Measurements from ENCODE around the gene THUMPD2.
"Not testable (repeated sequence)": the region's sequence is repeated elsewhere in the genome, so short reads cannot be mapped to it uniquely, and the experiment has no call there.

Gene THUMPD2, protein sequence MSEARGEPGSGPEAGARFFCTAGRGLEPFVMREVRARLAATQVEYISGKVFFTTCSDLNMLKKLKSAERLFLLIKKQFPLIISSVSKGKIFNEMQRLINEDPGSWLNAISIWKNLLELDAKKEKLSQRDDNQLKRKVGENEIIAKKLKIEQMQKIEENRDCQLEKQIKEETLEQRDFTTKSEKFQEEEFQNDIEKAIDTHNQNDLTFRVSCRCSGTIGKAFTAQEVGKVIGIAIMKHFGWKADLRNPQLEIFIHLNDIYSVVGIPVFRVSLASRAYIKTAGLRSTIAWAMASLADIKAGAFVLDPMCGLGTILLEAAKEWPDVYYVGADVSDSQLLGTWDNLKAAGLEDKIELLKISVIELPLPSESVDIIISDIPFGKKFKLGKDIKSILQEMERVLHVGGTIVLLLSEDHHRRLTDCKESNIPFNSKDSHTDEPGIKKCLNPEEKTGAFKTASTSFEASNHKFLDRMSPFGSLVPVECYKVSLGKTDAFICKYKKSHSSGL

GRCh38 chr2:39778775-39779340 is at the start of gene THUMPD2:
Gene THUMPD2, minus strand, starts transcription at chr2:39779258. Its CDS starts 19 bp downstream, at chr2:39779239.
- DNase-seq, result peak; percentile 84

DNA sequence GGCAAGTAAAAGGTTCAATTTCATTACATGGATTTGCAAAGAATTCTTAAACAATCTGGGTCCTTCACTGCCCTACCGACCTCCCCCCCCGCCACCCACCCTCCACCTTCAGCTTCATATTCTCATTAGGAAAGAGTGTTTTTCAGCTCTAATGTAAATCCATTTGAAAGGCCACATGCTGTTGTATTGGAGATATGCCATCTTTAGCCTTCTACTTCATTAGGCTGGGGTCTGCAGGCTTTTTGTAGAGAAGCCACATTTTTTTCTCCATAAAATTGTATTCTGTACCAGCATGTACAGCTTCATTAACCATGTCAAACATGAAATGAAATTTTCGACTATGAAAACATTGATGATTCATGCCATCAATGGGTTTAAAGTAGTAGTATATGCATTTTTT is 42.8 kb upstream of the THUMPD2 start:
- no peak for DNase-seq

DNA sequence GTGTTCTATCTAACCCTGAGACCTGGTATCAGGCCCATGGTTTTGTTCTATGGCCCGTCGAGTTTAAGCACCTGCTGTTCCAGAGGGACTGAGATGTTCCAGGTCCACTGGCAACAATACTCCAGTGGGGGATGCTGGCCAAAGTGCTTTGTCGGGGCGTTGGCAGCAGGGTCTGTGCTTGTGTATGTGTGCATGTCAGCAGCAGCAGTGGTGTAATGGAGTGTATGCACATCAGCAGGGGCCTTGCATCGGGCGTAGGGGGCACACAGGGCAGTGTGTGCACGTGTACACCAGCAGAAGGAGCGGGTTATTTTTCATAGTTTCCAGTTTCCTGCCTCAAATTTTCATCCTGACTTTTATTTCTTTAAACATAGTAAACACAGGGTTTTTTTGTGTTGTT is 37.8 kb upstream of the THUMPD2 start:
- DNase-seq, result no peak

GRCh38 chr2:39816428-39816827 is 37.4 kb upstream of the THUMPD2 start:
- no peak for DNase-seq

GRCh38 chr2:39805936-39806608 is 27.0 kb upstream of the THUMPD2 start:
- no peak for DNase-seq

- DNase-seq, result no peak
These were observed 24.8 kb upstream of the THUMPD2 start for GRCh38 chr2:39803839-39804238.

- DNase-seq, result no peak
These were observed 21.7 kb upstream of the THUMPD2 start for GRCh38 chr2:39800752-39801151.

- no peak for DNase-seq
These were observed 17.1 kb upstream of the THUMPD2 start for GRCh38 chr2:39796134-39796533.

- DNase-seq, result not testable (repeated sequence)
These were observed 11.3 kb upstream of the THUMPD2 start for GRCh38 chr2:39790216-39790818.

GRCh38 chr2:39787950-39788349 is 8.9 kb upstream of the THUMPD2 start:
- no peak for DNase-seq

DNA sequence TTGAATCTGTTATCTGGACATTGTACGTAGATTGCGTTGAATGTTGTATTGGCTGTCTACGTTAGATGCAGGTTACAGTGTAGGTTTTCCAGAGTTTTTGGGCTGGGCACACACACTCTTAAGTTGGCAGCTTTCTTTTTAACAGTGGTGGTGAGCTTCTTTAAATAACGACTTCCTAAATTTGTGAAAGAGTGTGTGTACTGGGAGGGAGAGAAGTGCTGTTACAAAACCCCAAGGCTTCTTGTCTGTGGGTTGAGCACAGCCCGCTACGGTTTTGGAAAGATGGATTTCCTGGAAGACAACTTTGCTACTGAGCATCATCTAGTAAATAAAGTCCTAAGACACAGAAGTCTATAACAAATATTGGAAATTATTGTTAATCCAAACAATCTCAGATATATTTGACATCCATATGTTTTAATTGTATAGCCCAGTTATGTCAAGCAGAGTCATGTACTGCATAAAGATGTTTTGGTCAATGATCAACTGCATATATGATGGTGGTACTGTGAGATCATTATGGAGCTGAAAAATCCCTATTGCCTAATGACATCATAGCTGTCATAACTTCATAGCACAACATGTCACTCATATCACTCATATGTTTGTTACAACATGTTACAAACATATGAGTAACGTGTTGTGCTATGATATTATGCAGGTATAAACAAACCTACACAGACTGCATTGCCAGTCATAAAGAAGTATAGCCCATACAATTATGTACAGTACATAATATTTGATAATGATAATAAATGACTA is 7.9 kb upstream of the THUMPD2 start:
- no peak for DNase-seq

GRCh38 chr2:39782591-39782990 is 3.5 kb upstream of the THUMPD2 start:
- no peak for DNase-seq

DNA sequence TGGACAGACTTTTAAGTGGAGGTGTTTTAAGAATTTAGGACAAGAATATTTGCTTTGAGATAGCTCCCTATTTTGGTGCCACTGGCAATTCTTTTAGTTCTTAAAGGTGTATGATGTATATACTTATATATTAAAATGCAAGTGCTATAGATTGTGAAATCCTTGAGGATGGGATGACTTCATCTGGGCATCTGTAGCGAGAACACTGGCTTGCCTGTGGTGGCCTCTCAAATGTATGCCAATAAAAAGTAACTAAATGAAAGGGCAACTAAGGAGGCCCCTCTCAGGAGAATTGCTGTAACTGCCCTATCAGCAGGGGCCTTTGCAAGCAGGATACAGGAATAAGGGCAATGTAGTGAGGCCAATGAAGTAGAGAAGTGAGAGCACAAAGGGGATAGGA is 2.6 kb upstream of the THUMPD2 start:
- no peak for DNase-seq

- peak; percentile 31 for DNase-seq
These were observed 2.0 kb upstream of the THUMPD2 start for GRCh38 chr2:39780825-39781600.

DNA sequence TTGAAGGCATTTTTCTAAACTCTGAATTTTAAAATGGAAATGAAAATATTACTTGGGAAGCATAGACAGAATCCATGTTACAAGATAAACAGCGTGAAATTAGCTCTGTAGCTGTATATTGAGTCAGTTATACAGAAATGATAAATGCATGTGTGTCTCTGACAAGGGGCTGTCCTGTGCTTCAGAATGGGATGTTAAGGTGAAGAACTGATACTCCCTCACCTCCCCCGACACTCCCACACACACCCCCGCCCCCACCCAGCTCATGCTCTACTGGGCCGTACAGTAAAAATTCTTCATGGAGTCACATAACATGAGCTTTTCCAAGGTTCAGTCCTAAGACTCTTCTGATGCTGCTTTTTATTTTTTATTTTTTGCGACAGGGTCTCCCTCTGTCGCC is 869 bp upstream of the THUMPD2 start:
- DNase-seq, result no peak

DNA sequence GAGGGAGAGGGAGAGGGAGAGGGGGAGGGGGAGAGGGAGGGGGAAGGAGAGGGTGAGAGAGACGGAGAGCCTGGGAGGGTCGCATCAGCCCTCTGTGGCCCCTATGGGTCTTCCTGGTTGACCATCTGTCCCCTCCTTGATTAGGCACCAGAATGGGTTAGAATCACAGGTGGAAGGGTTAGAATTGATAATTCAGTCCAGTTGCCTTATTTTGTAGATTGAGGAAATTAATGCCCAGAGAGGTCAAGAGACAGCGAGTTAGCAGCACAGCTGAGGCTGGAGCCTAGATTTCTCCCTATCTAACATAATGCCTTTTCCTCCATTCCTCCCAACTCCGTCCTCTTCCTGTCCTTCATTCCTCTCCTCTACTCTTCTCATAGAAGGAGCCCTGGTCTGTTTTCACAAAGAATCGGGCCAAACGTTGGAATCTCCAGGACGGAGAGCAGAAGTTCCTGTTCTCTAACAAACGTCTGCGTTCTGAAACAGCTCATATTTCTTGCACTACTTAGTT is 338 bp upstream of the THUMPD2 start:
- DNase-seq, result no peak

DNA sequence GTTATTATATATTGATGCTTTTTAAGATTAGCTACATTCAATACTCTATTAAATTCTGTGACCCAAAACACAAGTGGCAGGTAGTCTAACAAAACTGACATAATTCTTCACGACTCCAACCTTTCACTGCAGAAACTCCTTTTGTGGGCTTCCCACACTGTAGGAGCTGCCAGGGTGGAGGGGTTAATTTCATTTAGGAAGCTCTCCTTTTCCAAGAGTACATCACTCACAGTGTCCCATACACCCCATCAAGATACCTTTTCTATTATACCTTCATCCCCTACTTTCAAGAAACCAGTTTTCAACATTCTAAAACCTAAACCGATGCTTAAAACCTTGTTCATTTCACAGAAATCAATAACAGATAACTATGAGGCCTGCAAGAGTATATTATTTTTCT is 825 bp downstream of the THUMPD2 start:
- no peak for DNase-seq

DNA sequence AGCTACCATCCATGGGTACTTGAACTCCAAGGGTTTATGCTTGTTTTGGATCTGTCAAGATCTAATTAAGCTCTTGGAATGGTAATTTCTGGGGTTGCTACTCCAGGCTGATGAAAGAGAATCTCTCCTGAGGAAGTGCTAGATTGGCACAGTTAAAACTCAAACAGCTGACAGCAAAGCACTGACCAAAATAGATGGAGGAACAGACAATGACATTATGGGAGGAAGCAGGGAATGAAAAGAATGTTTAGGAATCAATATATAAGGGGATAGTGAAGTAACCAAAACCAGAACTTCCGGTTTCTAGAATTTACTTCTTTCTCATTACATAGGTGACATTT is 6.3 kb downstream of the THUMPD2 start:
- no peak for DNase-seq

GRCh38 chr2:39772086-39772811 is 6.8 kb downstream of the THUMPD2 start:
- no peak for DNase-seq

DNA sequence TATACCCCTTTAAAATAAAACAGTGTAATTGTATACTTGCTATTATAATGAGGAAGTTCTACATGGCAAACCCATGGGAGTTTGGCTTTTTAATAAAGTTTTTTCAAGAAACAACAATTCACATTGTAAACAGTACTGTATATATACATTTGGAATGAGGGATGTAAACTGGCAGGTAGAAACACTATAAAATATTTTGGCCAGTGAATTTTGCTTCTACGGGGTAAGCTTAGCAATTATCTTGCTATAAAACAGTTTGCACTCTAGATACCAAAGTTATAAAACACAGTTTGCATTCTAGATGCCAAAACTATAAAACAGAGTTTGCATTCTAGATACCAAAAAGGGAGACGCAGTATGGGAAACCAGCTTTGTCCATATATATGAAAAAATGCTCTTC is 16.6 kb downstream of the THUMPD2 start:
- no peak for DNase-seq

DNA sequence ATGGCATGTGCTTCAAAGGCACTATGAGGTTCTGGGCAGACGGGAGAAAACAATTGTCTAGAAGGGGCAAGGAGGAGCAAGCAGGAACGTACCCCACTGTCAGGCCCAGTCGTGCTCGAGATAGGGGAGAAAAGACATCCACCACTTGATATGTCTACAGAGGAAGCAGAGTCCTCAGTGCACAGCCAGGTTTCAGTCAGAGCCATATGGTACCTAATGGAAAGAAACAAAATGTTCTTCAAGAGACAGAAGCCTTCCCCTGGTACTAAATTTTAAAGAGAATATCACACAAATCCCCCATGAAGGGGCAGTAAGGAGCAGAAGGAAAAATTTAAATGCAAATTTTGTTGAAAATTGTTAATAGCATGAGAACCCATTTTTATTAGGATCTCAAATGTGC is 21.9 kb downstream of the THUMPD2 start:
- DNase-seq, result no peak
